ENCODE results near the gene RBMS3.

- no peak for TF ChIP-seq CTCF (IDR thresholded peaks at IDR 0.05)
- TF ChIP-seq POLR2AphosphoS5 (IDR thresholded peaks at IDR 0.05), result no peak
- TF ChIP-seq POLR2A (IDR thresholded peaks at IDR 0.05), result peak in 1 of 4 donors; percentile 11
Observed at GRCh38 chr3:29440413-29441305, 159.8 kb downstream of the RBMS3 start.

All from upper lobe of left lung (tissue), 4 donors.